Lower leg skin (tissue), 4 donors: ENCODE data around the gene THOC3. TPM values are rescaled to one million over a fixed set of nuclear protein-coding genes. Genes with fewer than 3 reads are reported as not detected.
"Not testable (repeated sequence)": the region's sequence is repeated elsewhere in the genome, so short reads cannot be mapped to it uniquely, and the experiment has no call there.

Experiments
- DNase-seq, 2 donors: peaks; one replicate each; pipeline ENCODE4 v3.0.0-alpha.2; 2019; ENCODE audit warnings: low spot score in 2 of 2
- H3K4me3 ChIP-seq: fragments of 200-600 bp; sonication (generic); 2 replicates; pipeline ENCODE4 v1.5.1; 2017; ENCODE audit warnings: mild to moderate bottlenecking, low read depth; ENCODE audit not compliant: poor library complexity, severe bottlenecking
- WGBS, 2 donors: methylation state at CpG; one replicate each; pipeline ENCODE4 v1.1.5; 2018; 5-methylcytosine and 5-hydroxymethylcytosine counted together
- intact Hi-C: fragments of 100-400 bp; cut with DNase I; formaldehyde crosslinking; loops from one replicate; pipeline ENCODE4 v1.15.0; 2023; ENCODE audit warnings: low total_unique reads
- total RNA-seq, 4 donors: library from RNA; depleted of rRNA; stranded (reverse); fragments of >200 nt; gene quantifications; one replicate each; pipeline ENCODE4 v1.1.0, GENCODE V29; 2016

The THOC3 gene
- 10 to 100 TPM; 32.9 to 58.2 (median 49.1) TPM for total RNA-seq

GRCh38 chr5:175967471-175968372 lies at the start of gene THOC3:
THOC3 (minus strand) TSS chr5:175968315; CDS start chr5:175968208, 107 bp downstream.
- intact Hi-C loops = not testable (repeated sequence)
- 0 to 1% methylated on average over 24 to 30 of the region's 67 CpGs for WGBS, 2 donors
- H3K4me3 ChIP-seq = peak within 1 kb of the TSS; percentile 70
- DNase-seq = peak; percentile 42 to 88

DNA sequence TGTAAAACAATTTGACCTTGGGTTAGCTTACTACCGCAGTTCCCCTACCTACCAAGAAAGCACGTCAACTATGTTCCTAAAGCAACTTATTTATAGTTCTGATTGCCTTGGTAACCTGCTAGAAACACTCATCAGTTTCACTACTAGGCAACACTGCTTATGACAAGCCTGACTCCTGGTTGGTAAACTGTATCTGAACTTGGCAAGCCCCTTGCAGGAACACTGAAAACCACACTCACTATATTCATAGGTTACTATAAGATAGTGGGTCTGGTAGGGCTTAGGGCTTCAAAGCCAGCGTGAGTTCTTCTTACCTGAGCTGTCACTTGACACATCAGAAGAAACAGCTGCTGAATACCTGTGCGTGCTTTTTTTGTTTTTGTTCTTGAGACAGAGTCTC lies 49.2 kb upstream of the THOC3 start:
- no CpG with 5 or more reads among the region's 4 CpGs for WGBS, 2 donors
- H3K4me3 ChIP-seq, intact Hi-C loops, DNase-seq: not testable (repeated sequence)

DNA sequence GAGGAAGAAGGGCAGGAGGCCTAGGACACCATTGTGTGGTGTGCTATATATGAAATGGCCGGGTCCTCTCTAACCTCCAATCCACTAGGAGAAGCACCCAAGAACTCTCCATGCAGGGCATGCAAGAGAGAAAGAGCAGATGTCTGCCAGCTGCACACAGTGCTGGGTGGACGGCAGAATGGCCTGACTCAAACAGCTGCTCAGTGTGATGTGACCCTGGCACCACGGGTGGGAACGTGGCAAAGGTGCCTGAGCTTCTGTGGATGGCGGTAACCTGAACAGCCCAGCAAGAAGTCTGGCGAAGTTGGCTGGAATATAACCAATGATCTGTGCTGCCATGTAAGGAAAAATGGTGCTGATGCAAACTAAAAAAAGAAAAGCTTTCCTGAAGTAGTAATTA lies 46.2 kb upstream of the THOC3 start:
- H3K4me3 ChIP-seq, DNase-seq, intact Hi-C loops: not testable (repeated sequence)
- 79 to 90% methylated on average over 4 to 6 of the region's 6 CpGs for WGBS, 2 donors

GRCh38 chr5:176011088-176011487 lies 43.0 kb upstream of the THOC3 start:
- DNase-seq, H3K4me3 ChIP-seq, intact Hi-C loops: not testable (repeated sequence)
- 43 to 66% methylated on average over 1 to 4 of the region's 4 CpGs for WGBS, 2 donors

DNA sequence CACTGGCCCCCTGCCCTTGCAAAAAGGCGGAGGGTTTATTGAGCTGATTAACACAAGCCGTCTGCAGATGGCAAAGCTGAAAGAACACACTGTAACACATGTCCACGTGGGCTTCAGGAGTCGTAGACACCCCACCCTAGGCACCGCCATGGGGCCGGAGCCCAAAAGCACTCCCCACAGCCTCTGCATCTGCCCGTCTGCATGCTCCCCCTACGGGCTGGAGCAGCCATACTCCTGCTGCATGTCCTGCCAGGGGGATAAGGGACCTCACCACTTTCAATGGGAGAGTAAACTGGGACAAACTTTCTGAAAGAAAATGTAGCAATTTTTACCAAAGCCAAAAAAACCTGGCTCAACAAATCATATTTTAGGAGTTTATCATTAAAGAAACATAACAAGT lies 42.1 kb upstream of the THOC3 start:
- H3K4me3 ChIP-seq, intact Hi-C loops, DNase-seq: not testable (repeated sequence)
- WGBS, 2 donors = 74 to 77% methylated on average over 5 to 6 of the region's 8 CpGs

DNA sequence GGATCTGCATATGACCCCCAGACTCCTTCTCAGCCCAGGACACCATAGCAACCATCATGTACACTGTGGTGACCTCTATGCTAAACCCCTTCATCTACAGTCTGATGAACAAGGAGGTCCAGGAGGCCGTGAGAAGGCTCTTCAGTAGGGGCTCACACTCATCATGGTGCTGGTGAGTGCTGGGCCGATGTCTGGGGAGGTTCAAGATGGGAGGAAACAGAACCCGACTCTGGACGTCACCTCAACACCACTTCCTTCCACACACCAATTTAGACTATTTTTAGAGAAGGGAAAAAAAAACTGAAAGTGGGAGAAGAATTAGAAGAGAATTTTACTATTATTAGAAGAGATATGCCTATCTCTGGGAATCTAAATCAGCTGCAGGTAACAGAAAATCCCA lies 39.1 kb upstream of the THOC3 start:
- DNase-seq, H3K4me3 ChIP-seq, intact Hi-C loops: not testable (repeated sequence)
- WGBS, 2 donors = 53 to 65% methylated on average over 2 to 3 of the region's 4 CpGs

- WGBS, 2 donors = 92 to 93% methylated on average over 9 of the region's 13 CpGs
- H3K4me3 ChIP-seq, intact Hi-C loops, DNase-seq: not testable (repeated sequence)
These were observed 38.7 kb upstream of the THOC3 start for GRCh38 chr5:176006819-176007218.

DNA sequence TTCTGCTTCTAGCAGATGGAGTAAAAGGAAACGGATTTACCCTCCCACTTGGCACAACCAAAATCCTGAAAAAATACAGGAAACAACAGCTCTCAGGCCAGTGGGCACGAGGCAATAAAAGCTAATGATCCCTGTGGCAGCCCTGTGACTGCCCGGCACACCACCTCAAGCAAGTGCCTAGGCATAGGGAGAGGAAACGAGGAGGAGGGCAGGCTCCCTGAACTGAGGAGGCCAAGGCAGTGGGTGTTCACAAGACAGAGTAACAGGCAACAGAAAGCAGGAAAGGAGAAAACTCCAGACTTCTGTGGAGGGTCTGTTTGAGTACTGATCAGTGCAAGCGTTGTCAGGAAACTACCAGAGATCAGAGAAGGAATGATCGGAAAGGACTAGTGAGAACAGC lies 29.9 kb upstream of the THOC3 start:
- H3K4me3 ChIP-seq, DNase-seq, intact Hi-C loops: not testable (repeated sequence)
- 25 to 37% methylated on average over 1 to 3 of the region's 6 CpGs for WGBS, 2 donors

DNA sequence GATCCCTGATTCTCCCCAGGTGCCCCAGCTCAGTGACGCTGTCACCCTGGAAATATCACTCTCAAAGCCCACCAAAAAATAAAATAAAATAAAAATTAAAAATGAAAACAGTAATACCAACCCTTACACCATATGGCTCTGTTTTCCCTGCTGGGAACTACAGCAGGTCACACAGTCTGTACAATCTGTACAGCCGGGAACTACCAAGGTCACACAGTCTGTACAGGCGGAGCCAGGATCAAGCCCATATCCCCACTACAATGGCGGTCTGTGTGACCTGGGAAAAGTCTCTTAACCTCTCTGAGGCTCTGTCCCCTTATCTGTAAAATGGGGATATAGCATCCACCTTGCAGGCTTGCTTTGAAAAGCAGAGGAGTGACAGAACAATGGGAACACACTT lies 29.4 kb upstream of the THOC3 start:
- H3K4me3 ChIP-seq, DNase-seq, intact Hi-C loops: not testable (repeated sequence)
- 87 to 89% methylated on average over 1 of the region's 4 CpGs for WGBS, 2 donors

- WGBS, 2 donors = no CpG with 5 or more reads among the region's 6 CpGs
These were observed 28.7 kb upstream of the THOC3 start for GRCh38 chr5:175996791-175997190.

DNA sequence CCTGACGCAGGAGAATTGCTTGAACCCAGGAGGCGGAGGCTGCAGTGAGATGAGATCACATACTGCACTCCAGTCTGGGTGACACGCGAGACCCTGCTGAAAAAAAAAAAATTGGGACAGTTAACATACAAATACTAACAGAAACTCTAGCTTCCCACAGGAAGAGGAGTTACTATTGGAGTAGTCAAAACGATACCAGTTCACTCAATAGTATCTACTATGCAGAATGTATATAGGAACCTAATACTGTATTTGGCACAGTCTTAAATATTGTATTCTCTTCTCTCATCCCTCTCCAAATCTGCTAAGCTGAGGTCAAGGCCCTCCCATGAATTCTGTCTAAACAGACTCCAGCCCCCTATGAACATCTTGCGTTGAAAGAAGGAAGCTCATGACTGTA lies 27.4 kb upstream of the THOC3 start:
- intact Hi-C loops, DNase-seq, H3K4me3 ChIP-seq: not testable (repeated sequence)
- WGBS, 2 donors = 85% methylated on average over 5 of the region's 6 CpGs; no CpG with 5 or more reads in 1 of the 2 donors

More at GRCh38 chr5:175996791-175997190, 28.7 kb upstream of the THOC3 start:
- DNase-seq, intact Hi-C loops, H3K4me3 ChIP-seq: not testable (repeated sequence)

- 34% methylated on average over 5 of the region's 17 CpGs; no CpG with 5 or more reads in 1 of the 2 donors for WGBS, 2 donors
- DNase-seq, H3K4me3 ChIP-seq, intact Hi-C loops: not testable (repeated sequence)
These were observed 11.4 kb upstream of the THOC3 start for GRCh38 chr5:175979371-175979995.

DNA sequence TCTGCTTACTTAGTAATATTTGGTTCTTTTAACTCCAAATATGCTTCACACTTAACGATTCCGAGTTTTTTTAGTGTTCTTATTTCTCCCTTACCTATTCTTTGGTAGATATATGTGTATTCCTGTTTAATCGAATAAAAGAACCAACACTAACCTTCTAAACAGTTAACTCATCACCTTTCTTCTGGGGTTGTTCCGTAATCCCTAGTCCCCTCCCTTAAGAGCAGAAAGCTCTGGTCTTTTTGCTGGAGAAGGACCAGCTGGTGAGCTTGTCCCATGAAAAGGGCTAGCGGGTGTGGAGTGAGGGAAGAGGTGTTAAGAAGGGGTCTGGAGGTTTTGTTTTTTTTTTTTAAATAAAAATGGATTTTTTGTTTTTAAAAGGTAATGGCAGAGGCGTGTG lies 266 bp upstream of the THOC3 start:
- 7 to 11% methylated on average over 4 to 6 of the region's 6 CpGs for WGBS, 2 donors
- intact Hi-C loops, DNase-seq, H3K4me3 ChIP-seq: not testable (repeated sequence)

DNA sequence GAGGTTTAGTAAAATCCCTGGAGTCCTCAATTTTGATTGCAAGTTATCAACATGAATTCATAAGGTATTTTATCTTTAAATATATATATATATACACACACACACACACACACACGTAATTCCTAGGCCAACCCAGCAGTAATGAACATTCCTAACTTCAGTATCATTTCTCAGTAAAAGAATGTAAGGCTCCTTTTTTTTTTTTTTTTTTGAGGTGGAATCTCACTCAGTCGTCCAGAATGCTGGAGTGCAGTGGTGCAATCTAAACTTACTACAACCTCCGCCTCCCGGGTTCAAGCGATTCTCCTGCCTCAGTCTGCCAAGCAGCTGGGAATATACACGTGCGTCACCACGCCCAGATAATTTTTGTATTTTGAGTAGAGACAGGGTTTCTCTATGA lies 5.8 kb downstream of the THOC3 start:
- DNase-seq, intact Hi-C loops, H3K4me3 ChIP-seq: not testable (repeated sequence)
- WGBS, 2 donors = 80 to 87% methylated on average over 1 to 5 of the region's 8 CpGs

- H3K4me3 ChIP-seq, DNase-seq, intact Hi-C loops: not testable (repeated sequence)
- WGBS, 2 donors = 84 to 85% methylated on average over 5 to 6 of the region's 6 CpGs
These were observed 7.9 kb downstream of the THOC3 start for GRCh38 chr5:175960228-175960627.
